HUDEP-2 (cell line): Measurements from ENCODE around the gene GOLGA6A.
"Not testable (repeated sequence)": the region's sequence is repeated elsewhere in the genome, so short reads cannot be mapped to it uniquely, and the experiment has no call there.

ENCODE experiments used
- DNase-seq, 76 experiments: peaks; one replicate each; lab custom pipeline; 2025; ENCODE audit not compliant: unreplicated experiment in 76 of 76; lab: John Stamatoyannopoulos, UW

Gene GOLGA6A

DNA sequence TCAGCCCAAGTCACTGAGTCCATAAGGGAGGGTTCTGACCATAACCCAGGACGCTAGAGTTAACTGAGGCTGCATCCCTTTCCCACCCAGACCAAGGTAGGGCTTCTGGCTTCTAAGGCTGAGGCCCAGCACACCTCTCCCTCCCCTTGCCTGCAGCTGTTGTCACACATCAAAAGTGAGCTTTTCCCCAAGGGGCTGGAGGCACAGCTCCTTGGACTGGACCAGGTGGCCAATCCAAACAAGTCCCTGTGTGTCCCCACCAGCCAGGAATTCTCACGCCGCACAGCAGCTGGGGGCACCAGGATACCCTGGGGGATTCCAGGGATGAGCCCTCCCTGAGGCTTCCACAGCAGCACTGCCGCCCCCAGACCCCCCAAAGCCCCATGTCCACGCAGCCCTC, 25.8 kb upstream of the GOLGA6A start:
- DNase-seq = no peak

DNA sequence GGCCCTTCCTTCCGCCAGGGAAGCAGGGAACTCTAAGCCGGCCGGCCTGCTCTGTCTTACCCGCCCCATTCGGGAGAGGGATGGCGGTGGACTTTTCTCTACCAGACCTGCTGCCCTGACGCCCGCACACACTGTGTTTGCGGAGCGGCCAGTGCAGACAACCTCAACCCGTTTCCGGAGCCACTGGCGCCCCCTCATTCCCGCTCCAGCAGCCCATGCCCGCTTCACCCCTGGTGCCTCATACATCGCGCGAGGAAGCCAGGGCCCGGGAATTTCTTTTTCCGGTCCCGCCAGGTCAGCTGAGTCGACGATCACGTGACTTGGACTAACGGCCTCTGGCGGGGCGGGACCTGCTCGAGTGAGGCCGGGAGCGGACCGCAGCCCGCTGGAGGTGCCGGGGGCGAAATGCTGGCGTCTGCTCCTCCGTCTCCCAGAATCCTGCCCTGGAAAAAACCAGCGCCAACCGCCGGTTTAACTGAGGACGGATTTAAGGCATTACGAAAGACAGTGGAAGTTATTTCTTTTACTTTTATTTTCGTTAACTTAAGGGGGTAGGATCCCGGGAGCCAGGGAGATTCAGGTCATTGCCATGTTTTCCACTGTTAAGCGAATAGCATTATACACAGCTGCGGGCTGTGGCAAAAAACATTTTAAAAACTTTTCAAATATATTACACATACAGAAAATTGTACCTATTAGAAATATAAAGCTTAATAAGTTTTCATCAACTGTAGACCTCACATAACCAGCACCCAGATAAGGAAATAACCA, 17.8 kb upstream of the GOLGA6A start:
- DNase-seq = not testable (repeated sequence)

DNA sequence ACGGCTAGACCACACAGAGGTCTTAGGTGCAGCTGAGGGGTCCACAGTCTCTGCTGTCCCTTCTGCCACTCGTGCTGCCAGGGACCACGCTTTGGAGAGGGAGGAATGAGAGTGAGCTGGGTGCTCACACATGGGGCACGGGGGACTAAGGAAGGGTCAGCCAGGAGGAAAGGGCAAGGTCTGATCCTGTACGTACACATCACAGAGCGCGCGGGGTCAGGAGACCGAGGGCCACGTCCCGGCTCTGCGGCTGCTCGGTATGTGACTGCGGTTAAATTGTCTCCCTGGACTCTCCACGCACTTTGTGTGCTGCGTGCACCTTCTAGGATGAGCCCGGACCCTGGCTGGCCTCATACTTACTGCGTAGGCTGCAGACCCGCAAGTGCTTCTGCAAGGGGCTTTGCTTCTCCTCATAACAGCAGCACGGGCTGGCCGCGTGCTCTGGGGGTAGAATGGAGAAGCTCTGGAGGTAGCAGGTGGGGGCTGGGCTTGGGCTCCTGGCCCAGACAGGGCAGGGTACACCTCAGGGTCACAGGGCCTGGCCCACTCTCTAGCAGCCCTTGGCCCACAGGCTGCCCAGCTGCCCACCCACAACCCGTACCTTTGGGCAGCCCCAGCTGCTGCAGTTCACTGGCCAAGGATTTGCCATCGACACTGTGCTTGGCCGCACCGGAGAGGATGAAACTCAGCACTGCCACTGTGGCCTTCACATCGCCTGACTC, 14.6 kb upstream of the GOLGA6A start:
- DNase-seq = not testable (repeated sequence)

DNA sequence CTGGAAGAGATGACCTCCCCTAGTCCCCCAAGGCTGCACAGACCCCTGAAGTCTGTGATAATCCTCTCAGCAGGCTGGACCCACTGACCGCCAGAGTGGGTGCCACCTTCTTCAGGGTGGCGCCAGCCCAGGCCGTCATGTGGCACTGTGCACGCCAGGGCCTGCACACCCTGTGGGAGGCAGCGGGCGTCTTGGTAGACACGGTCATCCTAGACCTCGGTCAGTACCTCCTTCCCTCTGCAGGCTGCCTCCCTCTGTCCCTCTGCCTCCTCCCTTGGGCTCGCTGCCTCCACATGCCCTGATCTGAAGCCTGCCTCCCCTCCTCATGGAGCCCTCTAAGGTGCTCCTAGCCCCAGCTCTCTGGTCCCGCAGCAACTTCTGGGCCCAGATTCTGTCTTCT, 13.3 kb upstream of the GOLGA6A start:
- not testable (repeated sequence) for DNase-seq

DNA sequence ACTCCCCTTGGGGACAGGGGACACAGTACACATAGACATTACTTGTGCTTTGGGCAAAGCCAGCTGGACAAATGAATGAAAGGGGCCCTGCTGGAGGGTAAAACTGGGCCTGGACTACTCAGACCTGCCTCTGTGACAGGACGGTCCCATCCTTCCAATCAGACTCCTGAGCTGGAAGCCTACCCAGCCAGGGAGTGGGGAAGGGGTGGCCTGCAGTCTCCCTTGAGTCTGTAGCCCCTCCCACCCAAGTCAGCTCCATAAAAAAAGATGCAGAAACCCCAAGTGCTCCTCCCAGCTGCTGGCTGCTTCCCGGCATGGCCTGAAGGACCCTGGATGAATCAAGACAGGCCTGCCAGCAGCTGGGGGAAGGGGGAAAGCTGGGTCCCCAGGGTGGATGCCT, 12.2 kb upstream of the GOLGA6A start:
- not testable (repeated sequence) for DNase-seq

DNA sequence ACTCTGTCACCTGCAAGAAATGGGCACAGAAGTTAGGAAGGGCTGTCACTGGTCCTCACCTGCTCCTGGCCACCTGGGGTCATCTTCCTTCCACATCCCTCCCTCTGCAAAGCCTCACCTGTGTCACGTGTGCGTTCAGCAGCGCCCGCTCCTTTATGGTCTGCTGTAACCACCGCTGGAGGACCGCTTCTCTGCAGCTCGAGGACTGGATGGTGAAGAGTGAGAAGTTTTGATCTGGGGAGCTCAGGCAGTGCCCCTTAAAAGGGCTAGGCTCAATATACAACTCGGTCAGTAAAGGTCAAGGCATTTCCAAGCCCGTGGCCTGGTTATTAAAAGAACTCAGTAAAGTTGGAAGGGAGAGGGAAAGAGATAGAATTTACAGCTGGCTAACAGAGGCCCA, 6.6 kb downstream of the GOLGA6A start:
- DNase-seq = not testable (repeated sequence)

DNA sequence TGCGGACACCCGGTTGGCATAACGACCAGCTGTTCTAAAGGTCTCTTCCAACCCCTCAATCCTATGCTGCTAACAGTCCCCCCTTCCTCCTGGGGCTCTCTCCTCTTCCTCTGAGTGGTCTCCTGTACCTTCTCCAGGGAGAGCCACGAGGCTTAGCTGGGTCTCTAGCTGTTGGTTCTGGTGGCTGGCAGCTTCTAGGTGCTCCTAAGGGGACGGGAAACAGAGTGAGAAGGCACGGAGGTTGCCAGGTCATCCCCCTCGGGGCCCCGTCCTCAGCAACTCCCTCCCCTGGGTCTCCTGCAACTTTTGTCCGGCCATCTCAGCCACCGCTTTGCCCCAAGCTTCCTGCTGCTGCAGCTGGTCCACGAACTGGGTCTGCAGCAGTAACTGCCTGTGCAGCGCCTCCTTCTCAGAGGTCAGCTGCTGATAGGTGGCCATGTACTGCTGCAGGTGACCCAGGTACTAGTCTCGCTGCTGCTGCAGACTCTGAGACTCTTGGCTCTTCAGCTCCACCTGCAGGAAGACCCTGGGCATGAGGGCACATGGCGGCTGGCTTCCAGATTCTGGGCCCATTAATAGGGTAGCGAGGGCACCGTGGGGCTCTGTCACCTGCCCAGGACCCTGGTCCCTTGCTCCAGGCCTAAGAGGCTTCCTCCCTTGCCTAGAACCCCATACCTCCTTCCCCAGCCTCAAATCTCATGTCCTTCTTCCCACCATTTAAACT, 9.6 kb downstream of the GOLGA6A start:
- DNase-seq = not testable (repeated sequence)

DNA sequence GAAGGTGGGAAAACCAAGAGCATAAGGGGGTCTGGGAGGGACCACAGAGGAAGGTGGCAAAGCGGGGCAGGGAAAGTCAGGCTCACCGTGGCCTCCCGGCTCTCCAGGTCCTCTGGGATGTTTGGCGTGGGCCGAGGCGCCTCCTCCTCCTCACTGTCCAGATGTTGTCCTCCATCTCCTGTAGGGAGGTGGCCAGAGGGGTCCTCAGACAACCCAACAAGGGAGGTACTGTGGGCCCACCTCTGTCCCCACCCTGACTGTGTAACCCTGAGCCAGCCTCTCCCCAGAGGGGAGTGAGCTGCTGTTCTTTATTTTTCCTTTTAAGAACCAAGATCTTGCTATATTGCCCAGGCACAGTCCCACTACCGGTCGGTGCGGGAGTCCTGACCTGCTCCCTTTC, 10.2 kb downstream of the GOLGA6A start:
- not testable (repeated sequence) for DNase-seq

DNA sequence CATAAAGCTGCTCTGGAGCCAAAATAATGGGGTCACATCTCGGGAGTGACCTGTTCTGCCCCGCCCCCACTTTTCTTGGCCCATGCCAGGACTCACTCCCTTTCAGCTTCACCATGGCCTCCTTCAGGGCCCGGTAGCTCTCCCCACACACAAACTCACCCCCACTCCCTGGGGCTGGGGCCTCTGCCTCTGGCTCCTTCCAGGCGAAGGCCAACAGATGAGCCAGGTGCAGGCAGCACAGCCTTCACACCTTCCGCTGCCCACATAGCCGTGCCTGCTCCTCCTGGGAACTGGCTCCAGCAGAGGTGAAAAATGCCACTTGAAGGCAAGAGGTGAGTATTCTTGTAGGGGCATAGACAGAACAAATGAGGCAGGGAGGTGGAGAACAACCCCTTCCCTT, 10.7 kb downstream of the GOLGA6A start:
- not testable (repeated sequence) for DNase-seq

DNA sequence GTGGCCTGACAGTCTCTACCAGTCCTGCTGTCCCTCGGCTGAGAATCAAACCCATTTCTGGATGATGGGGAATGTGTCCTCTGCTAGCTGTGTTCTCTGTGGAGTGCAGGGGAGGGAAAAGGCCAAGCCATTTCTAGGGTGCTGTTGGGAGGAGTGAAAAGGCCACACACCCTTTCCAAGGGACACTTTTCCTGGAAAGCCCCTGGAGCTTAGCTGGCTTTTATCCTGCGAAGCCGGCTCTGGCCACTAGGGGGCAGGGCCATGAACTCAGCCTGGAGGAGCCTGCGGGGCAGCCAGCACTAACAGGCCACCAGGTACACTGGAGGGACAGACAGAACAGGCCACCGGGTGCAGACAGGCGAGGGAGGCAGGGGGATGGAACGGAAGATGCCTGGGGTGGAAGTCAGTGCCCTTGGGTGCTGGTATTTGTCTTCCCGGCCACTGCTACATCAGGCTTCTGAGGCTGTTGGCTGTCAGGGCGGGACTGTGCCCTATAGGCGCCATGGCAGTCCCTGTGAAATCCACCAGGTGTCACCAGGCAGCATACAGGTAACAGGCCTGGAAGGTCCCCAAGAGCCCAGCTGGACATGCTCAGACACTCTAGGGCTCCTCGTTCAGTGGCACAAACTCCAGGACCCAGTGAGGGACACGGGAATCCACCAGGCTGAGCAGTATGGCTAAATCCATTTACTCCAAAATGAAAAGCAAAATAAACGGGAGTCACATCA, 16.5 kb downstream of the GOLGA6A start:
- not testable (repeated sequence) for DNase-seq

DNA sequence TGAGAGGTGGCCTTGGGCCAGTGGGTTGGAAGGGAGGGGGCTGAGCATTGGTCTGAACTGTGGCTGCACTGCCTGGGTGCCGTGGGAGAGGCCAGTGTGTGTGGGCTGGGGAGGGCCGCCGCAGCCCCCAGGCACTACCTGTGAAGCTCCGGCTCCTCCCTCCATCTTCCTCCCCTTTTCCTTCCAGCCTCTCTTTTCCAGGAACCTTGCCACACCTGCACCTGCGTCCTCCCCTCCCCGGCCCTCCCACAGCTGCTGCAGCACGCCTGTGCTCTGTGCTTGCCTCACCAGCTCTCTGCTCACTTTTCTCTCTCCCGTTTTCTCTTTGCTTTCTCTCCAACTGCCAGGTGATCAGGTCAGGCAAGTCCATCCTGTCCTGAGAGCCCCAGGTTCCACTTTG, 17.5 kb downstream of the GOLGA6A start:
- DNase-seq = not testable (repeated sequence)

DNA sequence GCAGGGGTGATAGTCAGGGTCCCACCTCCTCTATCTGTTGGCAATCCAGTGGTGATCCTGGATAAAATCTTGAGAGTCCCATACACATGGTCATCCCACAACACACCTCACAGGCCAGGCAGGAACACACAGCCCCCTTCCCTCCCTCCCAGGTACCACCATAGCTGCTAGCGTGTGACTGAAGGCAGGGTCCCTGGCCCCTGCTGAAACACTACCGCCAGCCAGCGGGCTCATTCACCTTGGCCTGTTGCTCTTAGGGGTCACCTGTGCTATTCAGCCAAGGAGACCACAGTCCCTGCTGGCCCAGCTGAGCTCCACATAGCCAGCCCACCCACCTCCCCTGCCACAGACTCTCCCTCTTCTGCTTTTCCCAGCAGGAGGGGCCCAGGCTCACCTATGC, 18.2 kb downstream of the GOLGA6A start:
- not testable (repeated sequence) for DNase-seq

DNA sequence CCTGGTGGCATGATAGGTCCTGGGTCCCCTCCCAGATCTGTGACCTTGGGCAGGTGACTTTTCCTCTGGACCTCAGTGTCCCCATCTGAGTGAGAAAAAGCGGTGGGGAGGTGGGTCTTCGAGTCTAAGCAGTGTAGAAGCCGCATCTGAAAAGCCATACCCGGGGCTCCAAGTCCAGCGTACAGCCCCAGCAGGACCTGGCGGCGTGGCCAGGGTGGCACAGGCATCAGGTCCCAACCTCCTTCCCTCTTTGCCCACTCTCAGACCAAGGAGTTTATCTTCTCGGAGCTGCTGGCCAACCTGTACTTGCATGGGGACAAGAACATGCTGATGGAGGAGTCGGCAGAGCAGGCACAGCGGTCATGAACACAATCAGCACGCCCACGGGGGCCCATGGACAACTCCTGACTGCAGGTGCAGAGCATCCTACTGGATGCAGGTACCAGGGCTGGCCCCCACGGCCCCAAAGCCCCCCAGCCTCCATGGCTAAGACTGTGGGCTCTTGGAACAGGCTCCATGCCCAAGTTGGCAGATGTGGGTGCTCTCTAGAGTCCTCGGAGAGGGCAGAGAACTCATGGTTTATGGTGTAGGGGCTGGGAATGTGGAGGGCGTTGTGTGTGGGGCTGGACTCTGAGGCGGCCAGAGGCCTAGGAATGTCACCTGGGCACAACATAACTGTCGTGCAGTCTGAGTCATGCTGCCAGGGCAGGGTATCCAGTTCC, 18.8 kb downstream of the GOLGA6A start:
- DNase-seq = not testable (repeated sequence)

DNA sequence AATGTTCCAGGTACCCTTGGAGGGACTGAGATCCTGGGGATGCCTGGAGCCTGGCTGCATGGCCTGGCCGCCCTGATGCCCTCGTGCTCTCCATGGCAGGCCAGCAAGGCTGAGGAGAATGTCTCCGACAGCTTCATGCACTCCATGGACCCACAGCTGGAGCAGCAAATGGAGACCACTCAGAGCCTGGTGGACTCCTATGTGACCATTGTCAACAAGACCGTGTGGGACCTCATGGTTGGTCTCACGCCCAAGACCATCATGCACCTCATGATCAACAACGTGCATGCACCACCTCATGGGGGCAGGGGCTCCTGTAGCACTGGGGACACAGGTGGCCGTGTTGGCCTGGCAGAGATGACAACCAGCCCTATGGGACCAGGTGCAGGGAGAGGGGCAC, 19.7 kb downstream of the GOLGA6A start:
- no peak for DNase-seq

DNA sequence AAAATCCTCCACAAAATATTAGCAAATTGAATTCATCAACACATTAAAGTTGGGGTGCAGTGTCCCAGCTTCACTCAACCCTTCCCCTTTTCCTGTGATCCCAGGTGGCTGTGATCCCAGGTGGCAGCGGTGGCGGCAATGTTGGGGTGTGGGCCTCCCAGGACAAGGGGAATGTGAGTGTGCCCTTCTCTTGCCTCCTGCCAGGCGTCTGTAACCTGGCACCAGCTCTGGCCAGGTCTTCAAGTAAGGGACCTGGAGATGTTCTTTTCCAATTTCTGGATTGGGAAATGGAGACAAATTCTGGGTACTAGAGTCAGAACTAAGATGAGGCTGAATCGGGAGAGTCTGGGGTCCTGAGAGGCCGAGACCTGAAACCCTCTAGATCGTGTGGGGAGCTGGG, 20.1 kb downstream of the GOLGA6A start:
- no peak for DNase-seq

DNA sequence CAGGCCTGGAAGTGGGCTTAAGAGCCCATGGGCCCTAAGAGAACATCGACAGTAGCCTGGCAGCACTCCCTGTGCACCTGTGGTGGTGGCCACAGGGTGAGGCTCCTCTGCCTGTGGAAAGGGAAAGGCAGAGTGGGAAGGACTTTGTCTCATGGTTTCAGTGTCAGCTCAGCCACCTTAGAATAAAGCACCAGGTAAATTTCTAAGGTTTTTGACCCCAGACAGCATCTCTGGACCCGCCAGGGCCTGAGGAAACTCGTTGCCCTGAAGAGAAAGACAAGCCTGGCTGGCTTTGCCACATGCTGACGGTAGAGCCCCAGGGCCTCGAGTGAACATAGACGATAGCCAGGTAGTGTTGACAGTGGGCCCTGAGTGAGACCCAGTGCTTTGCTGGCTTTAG, 22.1 kb downstream of the GOLGA6A start:
- no peak for DNase-seq

DNA sequence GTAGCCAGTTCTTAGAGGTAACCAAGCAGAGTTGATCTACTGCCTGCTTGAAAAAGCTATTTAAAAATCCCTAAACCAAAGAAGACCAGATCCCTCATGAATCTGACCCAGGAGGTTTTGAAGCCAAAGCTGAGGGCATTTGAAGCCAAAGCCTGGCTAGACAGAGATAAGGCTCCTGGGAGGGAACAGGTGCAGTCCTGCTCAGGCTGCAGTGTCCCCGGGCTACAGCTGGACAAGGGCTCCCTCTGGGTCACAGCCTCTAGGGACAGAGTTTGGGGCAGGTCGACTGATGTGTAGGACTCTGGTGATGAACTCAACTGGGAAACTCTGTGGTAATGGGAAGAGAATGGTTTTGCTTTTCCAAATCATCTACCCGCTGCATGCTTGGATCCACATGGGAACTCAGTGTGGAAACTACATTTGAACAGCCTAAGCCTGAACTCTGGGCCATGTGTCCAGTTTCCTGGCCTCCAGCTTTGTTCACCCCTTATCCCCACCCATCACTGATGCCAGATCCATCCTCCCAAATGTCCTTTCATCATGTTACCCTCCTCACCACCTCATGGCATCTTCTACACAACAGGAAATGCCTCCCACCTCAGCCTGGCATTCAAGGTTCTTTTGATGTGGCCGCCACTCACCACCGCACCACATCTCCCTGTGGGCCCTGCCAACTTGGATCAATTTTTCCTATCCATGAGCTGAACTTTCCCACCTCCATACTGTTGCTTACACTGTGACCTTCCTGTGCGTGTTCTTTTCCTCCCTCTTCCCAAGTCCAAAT, 23.1 kb downstream of the GOLGA6A start:
- DNase-seq = not testable (repeated sequence)

DNA sequence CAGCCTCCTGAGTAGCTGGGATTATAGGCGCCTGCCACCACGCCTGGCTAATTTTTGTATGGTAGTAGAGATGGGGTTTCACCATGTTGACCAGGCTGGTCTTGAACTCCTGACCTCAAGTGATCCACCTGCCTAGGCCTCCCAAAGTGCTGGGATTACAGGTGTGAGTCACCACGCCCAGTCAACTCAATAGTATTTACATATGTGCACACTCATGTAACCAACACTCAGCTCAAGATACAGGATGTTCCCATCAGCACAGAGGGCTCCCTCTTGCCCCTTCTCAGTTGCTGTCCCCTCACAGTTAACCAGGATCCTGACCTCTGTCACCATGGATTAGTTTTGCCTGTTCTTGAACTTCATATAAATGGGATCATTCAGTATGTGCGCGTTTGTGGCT, 26.0 kb downstream of the GOLGA6A start:
- DNase-seq = not testable (repeated sequence)

DNA sequence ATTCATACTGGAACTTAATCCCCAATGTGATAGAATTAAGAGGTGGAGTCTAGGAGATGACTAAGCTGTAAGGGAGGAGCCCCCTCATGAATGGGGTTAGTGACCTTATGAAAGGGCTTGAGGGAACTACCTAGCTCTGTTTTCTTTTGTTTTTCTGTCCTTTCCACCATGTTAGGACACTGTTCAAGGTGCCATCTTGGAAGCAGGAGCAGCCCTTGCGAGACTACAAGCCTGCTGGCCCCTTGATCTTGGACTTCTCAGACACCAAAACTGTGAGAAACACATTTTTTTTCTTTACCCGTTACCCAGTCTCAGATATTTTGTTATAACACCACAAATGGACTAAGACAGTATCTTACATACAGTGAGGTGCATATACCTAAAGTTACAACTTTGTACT, 26.5 kb downstream of the GOLGA6A start:
- no peak for DNase-seq
